DMS114 treated with DMSO at 0.1 percent for 48 hours (cell line): ENCODE results near the gene MSLN.

ENCODE experiments used
- DNase-seq: peaks from one replicate; lab custom pipeline; 2025; ENCODE audit not compliant: unreplicated experiment; lab: John Stamatoyannopoulos, UW

MSLN gene

DNA sequence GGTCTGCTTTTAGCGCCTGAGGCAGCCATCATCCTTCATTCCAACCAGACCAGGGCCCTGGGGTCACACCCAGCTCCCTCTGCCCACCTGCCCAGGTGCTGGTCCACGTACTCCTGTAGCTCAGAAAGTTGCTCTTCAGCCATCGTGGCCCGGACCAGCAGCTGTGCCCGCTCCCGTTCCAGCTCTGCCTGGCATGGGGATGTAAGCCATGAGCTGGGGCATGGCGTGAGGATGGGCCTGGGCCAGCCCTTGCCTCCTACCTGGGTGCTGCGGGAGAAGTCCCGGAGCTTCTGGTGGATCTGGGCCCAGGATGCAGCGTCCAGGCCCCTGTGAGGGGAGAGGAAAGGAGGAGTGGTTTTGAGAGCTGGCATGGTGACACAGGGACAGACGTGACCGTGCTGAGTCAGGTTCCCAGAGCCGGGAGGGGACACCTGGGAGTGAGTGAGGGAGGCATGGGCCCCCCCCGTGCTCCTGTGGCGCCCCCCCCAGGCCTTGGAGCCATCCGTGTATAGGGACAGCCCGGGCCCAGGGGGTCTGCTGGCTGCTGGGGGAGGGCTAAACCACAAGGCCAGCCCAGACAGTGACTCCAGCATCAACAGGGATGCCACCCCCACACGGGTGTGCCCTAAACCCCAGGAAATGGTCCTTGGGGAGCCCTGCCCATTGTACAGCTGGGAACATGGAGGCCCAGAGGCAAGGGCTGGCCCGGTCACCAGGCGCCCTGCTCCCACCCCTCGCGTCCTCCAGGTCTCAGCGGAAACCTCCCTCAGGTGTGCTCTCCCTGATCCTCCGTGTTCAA, 37.5 kb upstream of the MSLN start:
- no peak for DNase-seq

DNA sequence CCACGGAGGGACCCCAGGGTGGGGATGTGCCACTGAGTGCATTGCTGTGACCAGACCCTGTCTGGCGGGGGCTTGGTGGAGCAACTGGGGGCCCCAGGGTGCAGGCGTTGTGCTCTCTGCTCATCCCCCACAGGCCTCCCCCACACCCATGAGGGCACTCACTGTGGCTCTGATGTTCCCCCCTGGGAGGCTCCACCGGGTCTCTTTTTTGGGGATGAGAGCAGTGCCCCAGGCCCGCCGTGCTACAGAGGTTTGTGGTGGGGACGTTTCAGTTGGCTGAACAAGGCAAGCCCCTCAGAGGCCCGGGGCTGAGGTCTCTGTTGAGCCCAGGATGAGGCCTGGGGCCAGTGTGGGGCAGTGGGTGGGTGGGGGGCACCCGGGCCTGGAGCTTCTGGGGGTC, 36.8 kb upstream of the MSLN start:
- no peak for DNase-seq

DNA sequence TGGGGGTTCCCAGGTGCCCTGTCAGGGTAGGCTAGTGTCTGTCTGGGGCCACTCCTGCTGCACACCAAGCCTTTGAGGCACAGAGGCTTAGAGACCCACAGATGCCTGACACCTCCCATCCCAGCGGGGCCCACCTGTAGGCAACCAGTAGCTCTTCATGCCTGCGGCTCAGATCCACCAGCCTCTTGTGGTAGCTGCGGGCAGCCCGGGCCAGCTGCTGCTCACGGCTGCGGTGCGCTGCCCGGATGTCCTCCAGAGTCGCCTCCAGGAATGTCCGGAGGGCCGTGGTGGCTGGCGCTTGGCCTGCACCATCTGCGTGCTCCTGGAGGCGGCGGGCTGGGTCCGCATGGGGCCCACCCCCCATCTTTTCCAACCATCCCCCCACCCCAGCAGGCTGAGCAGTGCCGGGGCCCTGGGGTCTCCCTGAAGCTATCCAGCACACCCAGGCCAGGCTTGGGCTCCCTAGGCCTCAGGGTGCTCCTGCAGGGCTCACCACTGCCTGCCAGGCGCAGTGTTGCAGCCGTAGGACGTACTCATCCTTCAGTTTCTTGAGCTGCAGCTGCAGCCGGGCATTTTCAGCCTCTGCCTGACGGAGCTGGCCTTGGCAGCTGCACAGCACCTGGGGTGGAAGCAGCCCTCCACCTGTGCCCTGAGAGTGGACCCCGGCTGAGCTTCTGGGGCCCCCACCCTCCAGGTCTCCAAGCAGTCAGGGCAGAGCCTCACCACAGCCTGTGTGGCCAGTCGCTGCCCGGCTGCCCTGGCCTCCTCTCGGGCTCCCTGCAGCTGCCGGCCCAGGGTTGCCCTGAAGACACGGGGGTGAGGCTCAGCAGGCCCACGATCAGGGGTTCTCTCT, 36.1 kb upstream of the MSLN start:
- DNase-seq, result no peak

DNA sequence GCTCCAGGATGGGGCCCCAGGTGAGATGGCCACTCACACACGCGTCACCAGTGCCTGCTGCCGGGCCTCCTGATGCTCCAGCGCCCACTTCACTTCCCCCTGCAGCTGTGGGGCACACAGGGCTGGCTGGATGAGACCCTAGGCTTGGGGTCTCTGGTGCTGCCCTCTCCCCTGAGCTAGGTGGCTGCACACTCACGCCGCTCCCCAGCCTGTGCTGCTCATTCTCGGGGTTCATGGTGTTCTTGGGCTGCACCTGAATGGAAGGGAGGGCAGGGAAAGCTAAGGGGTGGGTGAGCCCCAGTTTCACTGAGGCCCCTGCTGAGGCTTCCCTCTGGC, 35.5 kb upstream of the MSLN start:
- no peak for DNase-seq

DNA sequence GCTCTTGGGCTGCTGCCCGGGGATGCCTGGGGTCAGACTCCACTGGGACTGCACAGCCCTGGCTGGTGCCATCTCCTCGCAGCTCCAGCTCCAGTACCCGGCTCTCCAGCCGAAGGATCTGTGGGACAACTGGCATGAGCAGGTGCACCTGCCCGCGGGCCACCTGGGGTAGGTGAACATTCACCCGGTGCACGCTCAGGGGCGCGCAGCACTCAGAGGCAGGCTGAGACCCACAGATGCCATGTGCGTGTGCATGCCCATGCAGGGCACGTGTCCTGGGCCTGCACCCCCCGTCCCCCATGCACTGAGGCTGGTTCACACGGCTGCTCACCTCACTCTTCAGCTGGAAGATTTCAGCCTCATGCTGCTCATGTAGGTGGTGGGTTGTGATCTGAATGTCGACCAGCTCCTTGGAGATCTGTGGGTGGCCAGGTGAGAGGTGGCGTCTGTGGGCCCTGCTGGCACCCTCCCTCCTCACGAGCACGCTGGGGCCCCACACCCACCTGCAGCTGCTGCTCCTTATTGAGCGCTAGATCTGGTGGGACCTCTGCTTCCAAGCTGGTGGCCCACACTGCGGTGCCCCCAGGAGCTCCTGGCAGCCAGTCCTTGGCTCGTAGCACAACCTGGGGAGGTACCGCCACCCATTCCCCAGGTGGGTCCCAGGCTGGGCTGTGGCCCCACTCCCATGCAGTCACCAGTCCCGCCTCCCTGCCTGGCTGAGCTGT, 34.9 kb upstream of the MSLN start:
- no peak for DNase-seq

DNA sequence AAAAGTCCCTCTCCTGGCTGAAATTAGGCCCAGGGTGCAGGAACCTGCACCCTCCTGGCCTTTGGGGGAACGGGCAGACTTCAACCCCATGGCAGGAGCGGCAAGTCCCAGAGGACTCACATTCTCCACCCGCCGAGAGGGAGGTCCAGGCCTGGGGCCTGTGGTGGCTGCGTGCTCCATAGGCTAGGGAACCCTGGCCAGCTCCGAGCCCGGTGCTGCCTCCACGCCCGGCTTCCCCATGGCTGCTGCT, 34.4 kb upstream of the MSLN start:
- DNase-seq, result no peak

DNA sequence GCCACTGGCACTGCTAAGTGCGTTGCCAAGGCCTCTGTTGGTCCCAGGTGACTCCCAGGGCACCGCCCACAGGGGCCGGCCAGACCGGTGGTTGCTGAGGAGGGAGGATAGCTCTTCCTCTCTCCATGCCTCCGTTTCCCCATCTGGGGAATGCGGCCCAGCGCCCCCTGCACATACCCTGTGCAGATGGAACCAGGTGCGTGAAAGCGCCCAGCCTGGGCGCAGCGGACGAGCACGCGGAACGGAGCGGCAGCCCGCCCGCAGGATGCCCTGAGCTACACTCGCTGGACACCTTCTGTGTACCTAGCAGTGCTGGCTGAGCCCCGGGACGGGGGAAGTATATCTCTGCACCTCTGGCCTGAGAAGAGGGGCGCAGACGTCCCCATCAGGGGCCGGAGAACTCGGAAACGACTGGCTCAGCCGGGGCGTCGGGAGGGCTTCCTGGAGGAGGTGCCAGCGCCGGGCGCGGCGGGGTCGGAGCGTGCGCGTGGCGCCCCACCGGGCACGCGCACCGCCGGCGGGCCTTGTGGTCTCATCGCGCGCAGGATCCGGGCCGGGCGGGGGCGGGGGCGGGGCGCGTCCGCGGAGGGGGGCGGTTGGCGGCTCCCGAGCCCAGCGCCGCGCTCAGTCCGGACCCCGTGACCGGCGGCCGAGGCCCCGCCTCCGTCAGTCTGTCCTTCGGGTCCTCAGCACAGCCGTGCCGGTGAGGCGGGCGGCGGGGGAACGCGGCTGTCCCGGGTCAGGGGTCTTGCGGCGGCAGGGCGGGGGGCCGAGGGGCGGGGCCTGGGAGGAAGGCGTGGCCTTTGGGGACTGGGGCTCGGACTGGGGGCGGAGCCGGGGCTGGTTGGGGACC, 33.9 kb upstream of the MSLN start, which contains the start of the genes CCDC78 and HAGHL:
Gene CCDC78 (minus strand): TSS at position 6 of the 853 bp plus-strand sequence. CDS start 76 bp downstream, outside the sequence.
Gene HAGHL (plus strand): TSS at position 669 of the 853 bp plus-strand sequence. CDS start 404 bp downstream, outside the sequence.
- no peak for DNase-seq

DNA sequence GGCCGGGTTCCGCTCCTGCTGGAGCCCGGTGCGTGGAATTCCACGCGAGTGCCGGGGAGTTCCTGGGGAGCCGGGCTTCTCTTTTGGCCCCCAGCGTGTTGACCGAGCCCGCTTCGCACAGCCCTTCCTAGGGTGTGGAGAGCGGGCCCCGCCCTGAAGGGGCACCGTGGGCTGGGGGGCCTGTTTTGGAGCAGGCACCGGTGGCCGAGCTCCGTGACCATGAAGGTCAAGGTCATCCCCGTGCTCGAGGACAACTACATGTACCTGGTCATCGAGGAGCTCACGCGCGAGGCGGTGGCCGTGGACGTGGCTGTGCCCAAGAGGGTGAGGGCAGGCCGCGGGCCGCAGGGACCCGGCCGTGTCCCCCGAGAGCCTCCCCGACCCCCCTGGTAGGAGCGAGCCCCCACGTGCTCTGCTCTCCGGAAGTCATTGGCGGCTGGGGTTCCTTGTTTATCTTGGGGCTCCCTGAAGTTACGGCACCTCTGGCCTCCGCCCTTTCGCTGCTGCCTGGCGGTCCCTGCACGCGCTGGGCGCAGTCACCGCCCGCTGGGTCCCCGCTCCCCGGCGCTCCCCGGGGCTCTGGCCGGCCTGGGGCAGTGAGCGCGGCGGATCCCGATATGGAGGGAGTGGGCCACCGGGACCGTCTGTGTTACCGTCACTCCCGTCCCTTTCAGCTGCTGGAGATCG, 33.1 kb upstream of the MSLN start:
- no peak for DNase-seq

DNA sequence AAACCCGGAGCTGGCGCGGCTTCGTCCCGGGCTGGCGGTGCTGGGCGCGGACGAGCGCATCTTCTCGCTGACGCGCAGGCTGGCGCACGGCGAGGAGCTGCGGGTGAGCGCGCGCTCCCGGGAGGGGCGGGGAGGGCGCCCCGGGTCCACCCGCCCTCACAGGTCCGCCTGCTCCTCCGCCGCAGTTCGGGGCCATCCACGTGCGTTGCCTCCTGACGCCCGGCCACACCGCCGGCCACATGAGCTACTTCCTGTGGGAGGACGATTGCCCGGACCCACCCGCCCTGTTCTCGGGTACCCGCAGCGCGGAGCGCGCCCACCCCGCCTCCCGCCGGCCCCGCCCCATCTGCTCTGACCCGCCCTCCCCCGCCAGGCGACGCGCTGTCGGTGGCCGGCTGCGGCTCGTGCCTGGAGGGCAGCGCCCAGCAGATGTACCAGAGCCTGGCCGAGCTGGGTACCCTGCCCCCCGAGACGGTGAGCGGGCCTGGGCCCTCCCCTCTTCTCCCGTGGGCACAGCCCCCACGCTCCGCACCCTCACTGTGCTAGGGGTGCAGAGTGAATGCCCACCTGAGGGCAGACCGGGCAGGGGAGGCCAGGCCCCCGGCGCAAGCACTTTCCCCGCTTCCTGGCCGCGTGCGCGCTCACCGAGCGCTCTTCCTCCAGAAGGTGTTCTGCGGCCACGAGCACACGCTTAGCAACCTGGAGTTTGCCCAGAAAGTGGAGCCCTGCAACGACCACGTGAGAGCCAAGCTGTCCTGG, 32.2 kb upstream of the MSLN start:
- no peak for DNase-seq

DNA sequence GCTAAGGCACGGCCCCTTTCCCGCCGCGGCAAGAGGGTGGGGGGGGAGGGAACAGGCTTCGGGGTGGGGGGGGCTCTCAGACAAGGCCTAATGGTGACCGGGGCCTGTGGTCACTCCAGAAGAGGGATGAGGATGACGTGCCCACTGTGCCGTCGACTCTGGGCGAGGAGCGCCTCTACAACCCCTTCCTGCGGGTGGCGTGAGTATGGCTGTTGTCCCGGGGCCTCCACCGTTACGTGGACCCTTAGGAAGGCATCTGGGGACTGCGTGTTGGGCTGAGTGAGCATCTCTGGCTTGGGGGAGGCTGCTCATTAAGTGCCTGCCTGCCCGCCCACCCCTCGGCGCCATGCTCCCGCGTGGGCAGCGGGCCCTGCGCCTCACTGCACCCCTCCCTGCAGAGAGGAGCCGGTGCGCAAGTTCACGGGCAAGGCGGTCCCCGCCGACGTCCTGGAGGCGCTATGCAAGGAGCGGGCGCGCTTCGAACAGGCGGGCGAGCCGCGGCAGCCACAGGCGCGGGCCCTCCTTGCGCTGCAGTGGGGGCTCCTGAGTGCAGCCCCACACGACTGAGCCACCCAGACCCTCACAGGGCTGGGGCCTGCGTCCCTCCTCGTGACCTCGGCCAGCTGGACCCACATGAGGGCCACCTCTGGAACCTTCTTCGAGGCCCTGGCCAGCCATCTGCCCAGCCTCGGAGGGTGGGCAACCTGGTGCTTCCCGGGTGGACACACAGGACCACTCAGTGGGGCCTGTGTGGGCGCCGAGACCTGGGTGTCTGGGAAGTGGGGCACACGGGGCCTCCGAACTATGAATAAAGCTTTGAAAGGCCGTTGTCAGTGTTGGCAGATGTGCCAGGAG, 31.4 kb upstream of the MSLN start:
- no peak for DNase-seq

DNA sequence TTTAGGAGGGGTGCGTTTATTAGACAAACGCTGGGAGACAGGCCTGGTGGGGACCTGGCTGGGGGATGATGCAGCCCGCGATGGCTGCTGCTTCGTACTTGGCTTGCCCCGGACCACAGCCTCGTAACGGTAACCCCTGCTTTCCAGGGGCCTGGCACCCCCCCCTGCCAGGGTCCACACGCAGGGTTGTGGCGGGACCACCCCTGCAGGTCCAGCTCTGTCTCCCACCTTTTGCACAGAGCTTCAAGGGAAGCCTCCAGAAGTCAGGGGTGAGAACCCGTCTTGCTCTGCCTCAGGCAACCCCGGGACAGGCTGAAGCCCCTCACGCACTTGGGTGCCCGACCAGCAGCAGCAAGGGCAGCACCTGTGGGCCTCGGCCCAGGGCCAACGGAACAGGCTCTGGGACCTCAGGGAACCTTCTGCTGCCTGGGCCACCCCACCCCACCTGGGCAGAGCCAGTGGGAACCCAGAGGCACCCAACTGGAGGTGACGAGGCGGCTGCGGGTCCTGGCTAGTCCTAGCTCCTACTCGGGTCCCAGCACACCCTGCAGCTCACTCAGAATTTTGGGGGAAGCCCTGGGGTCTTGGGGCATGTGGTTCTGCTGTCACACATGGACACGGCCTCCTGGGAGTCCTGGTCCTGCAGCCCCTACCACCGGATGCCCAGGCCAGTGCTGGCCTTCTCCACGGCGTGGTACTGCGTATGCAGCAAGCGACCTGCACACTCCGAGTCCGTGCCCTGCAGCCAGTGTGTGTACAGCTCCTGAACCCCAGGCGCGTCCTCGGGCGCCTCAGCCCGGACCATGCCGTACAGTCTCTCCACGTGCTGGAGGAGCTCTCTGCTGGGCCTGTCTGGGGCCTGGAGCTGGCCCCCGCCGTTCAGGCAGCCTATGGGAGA, 30.5 kb upstream of the MSLN start:
- DNase-seq, result no peak

DNA sequence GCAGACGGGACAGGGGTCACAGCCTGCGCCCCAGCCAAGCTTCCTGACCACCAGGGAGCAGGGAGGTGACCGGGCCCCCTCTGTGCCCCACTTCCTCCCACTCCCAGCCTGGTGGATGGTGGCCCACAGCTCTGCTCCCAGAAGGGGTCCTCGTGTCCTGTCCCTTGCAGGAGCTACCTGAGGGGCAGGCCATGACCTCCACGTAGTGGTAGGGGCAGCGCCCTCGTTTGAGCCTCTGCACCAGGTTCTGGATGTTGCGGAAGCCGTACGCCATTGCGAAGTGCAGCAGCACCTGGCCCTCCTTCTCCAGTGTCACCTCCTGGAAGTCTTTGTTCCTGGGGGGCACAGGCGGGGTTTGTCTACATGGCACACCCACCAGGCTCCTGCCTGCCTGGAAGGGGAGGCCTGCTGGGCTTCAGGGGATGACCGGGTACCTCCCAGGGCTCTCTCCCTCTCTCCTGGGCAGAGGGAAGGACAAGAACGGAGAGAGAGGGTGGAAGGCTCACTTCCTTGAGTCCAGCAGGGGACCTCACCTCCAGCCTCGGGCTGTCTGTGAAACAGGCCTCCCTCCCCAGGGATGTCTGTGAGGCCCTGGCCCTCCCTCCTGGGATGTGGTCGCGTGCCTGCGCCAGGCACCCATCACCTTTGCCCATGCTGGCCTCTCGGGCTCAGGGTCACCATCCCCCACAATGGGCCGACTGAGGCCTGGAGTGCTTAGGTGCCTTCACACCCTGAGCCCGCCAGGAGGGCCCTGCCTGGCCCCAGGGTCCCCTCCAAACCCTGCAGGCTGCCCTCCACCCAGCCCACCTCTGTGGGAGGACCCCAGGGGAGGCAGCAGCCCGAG, 29.6 kb upstream of the MSLN start:
- no peak for DNase-seq

DNA sequence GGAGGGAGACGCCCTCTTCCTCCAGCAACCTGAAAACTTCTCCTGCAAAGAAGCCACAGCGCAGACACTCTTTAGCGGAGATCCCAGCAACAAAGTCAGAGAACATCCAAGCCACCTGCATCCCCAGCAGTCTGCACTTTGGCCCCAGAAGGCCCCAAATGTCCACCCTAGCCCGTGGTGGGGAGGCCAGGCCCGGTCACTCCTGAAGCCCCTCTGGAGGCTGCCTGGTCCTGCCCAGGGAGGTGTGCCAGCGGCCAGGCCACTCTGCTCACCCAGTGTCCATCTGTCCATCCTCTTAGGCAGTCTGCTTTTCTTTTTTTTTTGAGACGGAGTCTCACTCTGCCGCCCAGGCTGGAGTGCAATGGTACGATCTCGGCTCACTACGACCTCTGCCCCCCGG, 28.2 kb upstream of the MSLN start:
- no peak for DNase-seq

DNA sequence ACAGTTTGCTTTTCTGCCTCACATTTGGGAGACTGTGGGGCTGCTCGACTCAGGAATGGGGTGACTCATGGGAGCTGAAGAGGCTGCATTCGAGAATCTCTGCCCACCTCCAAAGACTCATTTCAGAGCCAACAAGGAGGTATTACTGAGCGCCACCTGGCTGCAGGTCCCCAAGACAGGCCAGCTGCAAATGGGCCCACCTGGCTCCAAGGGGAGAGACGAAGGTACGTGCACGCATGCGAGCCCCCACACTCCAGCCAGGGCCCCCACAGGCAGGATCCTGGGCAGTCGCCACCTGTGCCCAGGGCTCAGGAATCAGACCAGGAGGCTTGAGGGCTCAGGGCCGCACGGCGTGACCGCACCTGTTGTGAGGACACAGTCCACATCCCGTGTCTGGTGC, 27.6 kb upstream of the MSLN start:
- DNase-seq, result no peak

DNA sequence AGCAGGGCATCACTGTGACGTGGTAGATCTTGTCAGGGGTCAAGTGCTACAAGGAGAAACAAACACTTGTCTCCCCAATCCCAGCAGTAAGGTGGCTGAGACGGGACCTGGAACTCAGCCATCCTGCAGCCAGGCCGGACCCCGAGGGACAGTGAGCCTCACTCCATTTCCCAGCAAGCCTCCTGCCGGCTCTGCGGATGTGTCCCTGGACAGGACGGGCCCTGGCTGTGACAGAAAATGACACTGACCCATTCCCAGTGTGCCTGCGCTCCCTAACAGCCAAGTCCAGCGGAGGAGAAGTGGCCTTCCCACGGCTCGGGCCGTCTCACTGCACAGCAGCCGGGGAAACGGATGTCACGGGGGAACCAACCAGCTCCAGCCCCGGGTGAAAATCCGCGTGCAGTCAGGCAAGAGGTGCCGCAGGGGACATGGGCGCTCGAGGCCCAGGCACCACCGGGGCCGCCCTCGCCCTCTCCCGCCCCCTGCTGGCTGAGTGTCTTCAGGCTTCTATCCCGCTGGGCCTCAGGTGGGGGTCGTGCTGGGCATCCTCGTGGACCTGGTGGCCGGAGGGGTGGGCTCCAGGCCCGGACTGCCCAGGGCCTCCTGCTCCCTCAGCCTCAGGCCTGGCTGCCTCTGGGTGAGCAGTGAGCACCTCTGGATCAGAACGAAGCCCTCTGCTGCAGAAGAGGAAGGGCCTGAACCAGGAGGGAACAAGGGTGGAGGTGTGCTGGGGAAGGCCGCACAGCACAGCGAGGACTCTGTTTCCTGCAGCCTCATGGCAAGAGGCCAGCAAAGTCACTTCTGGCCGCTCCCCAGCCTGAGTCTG, 26.9 kb upstream of the MSLN start:
- DNase-seq, result no peak
